ENCODE measurements around the gene FYB1.

Gene FYB1

DNA sequence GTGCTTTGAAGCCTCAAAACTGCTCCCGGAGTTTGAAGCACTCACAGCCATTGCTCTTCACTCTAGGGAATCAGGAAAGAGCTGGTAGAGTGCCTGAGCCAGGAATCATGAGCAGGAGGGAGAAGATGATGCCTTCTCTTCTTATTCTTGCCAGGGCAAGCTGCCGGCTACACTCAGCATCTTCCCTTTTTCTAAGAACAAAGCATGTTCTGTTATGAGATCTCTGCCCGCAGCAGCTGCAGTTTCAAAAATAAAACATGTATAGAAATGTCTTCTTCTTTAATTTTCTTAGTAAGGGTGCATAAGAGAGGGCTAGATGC lies 87.3 kb downstream of the FYB1 start:
- Histone ChIP-seq H3K4me3 (ENCODE audit: low read depth, low read length) (no peak overlapping the region), H3K36me3 (no peaks in the 10 kb centered on the region), H3K9me3 (no peaks in the 10 kb centered on the region), H3K27me3 (peaks cover 34% of the 10 kb centered on the region), H3K4me1 (no peaks in the 10 kb centered on the region)
- no peak for TF ChIP-seq CTCF (IDR thresholded peaks at IDR 0.05; ENCODE audit: low read depth, low read length)
- DNase-seq: no peak

GRCh38 chr5:39131210-39132127 lies 87.9 kb downstream of the FYB1 start:
- Histone ChIP-seq H3K9me3 (no peaks in the 10 kb centered on the region), H3K27me3 (peaks cover 34% of the 10 kb centered on the region), H3K36me3 (no peaks in the 10 kb centered on the region), H3K4me1 (no peaks in the 10 kb centered on the region), H3K4me3 (ENCODE audit: low read depth, low read length) (no peak overlapping the region)
- no peak for TF ChIP-seq CTCF (IDR thresholded peaks at IDR 0.05; ENCODE audit: low read depth, low read length)
- DNase-seq: no peak

DNA sequence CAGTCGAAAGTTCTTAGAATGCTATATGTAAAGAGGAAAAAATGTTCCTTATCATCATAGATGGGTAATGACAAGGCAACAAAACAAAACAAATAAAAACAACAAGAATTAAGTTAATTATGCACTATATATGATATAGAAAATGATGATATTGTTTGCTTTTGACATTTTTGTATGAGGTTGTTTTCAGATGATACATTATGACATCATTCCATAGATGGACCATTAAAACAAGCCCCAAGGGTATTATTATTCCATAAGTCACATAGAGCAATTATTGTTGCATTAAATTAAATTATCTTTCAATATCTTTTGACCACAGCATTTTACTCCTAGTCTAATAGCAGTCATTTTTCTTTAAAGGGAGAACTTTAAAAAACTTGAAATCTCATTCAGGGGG lies 88.6 kb downstream of the FYB1 start:
- no peak for TF ChIP-seq CTCF (IDR thresholded peaks at IDR 0.05; ENCODE audit: low read depth, low read length)
- Histone ChIP-seq H3K36me3 (no peaks in the 10 kb centered on the region), H3K9me3 (no peaks in the 10 kb centered on the region), H3K4me3 (ENCODE audit: low read depth, low read length) (no peak overlapping the region), H3K4me1 (no peaks in the 10 kb centered on the region), H3K27me3 (peaks cover 38% of the 10 kb centered on the region)
- DNase-seq: no peak

- no peaks in the 10 kb centered on the region for H3K4me1 ChIP-seq
- no peak overlapping the region for H3K4me3 ChIP-seq (ENCODE audit: low read depth, low read length)
- no peak for DNase-seq
- H3K36me3 ChIP-seq: no peaks in the 10 kb centered on the region
- TF ChIP-seq CTCF (IDR thresholded peaks at IDR 0.05; ENCODE audit: low read depth, low read length): no peak
- peaks cover 63% of the 10 kb centered on the region for H3K27me3 ChIP-seq
- H3K9me3 ChIP-seq: no peaks in the 10 kb centered on the region
Observed at GRCh38 chr5:39121922-39122321, 97.4 kb downstream of the FYB1 start.

DNA sequence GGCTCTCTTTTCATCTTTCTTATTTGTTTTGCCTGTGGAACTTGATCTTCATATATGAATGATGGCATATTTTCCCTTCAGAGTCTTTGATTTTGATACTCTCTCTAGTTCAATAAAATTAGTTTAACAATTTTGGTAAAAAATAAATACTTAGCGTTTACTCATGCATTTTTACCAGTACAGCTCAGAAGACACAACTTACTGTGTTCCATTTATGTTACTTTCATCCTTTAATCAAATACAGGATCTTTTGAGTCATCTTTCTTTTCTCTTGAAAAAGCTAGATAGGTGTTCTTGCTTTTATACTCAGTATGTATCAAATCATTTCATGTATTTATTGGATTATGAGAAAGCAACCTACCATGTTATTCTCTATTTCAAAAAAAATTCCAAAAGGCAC lies 98.0 kb downstream of the FYB1 start:
- TF ChIP-seq CTCF (IDR thresholded peaks at IDR 0.05; ENCODE audit: low read depth, low read length): no peak
- no peak for DNase-seq

GRCh38 chr5:39120052-39120420 lies 99.3 kb downstream of the FYB1 start:
- no peaks in the 10 kb centered on the region for H3K9me3 ChIP-seq
- no peak for TF ChIP-seq CTCF (IDR thresholded peaks at IDR 0.05; ENCODE audit: low read depth, low read length)
- H3K36me3 ChIP-seq: no peaks in the 10 kb centered on the region
- no peaks in the 10 kb centered on the region for H3K4me1 ChIP-seq
- DNase-seq: no peak
- peaks cover 72% of the 10 kb centered on the region for H3K27me3 ChIP-seq
- no peak overlapping the region for H3K4me3 ChIP-seq (ENCODE audit: low read depth, low read length)

More for the DNA sequence above, 98.0 kb downstream of the FYB1 start:
- no peaks in the 10 kb centered on the region for H3K4me1 ChIP-seq
- H3K4me3 ChIP-seq (ENCODE audit: low read depth, low read length): no peak overlapping the region
- no peaks in the 10 kb centered on the region for H3K36me3 ChIP-seq
- peaks cover 65% of the 10 kb centered on the region for H3K27me3 ChIP-seq
- H3K9me3 ChIP-seq: no peaks in the 10 kb centered on the region
